ENCODE measurements around the gene CST11.
"Not testable (repeated sequence)": the region's sequence is repeated elsewhere in the genome, so short reads cannot be mapped to it uniquely, and the experiment has no call there.

The CST11 gene, protein sequence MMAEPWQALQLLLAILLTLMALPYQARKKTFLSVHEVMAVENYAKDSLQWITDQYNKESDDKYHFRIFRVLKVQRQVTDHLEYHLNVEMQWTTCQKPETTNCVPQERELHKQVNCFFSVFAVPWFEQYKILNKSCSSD

DNA sequence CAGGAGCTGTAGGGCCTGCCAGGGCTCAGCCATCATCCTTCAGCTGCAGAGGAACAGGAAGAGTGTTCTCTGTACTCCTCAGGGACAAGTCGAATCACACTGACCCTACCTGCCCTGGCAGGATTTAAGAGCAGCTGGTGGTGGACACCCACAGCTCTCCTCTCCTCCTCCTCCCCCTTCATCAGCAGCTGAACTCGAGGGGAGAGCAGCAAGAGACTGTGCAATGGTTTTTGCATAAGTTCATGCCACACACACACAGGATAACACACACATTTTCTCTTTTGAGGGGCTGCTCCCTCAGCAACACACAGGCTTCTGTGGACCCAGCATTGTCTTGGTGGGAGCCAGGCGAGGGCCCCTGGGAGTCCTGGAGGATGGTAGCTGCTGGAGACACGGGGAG, at the start of gene CST11:
Gene CST11 (minus strand): TSS at position 101 of the 400 bp plus-strand sequence. CDS start 65 bp downstream, at position 36.
- DNase-seq, result no peak

DNA sequence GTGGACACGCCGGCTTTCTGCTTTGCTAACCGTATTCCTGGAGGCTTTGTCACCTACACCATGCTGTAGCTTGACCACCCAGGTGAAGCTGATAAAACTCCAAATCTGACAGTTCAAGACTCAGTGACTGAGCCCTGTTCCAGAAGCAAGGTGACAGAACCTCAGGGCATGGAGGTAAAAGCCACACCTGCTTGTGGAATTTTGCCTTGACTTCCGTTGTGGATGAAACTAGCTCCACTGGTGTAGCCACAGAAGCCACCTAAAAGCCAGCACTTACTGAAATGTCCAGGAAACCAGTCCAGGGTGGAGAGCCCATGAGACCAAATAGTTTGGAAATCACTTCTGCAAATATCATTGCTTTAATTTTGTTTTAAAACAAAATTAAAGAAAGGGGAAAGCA, 49.2 kb upstream of the CST11 start:
- no peak for DNase-seq

DNA sequence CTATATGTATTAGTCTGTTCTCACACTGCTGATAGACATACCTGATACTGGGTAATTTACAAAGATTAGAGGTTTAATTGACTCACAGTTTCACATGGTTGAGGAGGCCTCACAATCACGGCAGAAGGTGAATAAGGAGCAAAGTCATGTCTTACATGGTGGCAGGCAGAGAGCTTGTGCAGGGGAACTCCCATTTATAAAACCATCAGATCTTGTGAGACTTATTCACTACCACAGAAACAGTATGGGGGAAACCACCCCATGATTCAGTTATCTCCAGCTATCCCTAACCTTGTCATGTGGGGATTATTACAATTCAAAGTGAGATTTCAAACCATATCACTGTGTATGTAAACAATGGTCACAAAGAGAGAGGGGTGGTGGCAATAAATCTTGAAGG, 44.9 kb upstream of the CST11 start:
- no peak for DNase-seq

- DNase-seq, result no peak
Measured at GRCh38 chr20:23493172-23493772, 40.6 kb upstream of the CST11 start.

DNA sequence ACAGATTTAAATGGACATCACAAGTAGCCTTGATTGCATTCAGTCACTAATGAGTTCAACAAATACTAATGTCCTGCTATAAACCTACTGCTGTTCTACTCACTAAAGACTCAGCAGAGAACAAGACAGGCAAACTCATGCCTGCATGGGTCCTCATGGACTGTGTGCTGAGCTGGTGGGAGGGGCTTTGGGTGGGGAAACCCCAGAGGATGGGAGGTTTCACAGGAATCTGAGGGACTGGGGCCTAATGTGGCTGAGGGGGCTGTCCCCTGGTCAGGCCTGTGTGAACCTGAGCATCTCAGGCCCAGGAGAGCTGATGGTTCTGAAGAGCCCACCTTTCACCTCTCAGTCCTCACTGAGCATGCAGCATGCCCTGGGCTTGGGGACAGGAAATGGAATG, 39.6 kb upstream of the CST11 start:
- no peak for DNase-seq

GRCh38 chr20:23490817-23491216, 38.1 kb upstream of the CST11 start, which contains the start of gene CST8:
TSS of gene CST8 (plus strand) at chr20:23491117. CDS start at chr20:23491668, 551 bp downstream.
- no peak for DNase-seq

DNA sequence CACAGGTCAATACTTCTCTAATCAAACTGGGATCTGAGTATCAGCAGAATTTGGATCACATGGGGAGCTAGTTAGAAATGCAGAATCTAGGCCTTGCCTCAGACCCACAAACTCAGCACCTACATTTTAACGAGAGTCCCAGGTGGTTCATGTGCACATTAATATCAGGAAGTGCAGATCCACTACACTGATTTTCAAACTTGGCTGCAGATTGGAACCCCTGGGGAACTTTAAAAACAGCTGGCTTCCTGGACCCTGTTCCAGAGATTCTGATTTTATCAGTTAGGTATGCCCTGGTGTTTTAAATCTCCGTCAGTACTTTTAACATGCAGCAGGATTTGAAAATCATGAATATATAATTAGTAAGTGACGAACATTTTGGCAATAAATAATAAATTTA, 36.3 kb upstream of the CST11 start:
- no peak for DNase-seq

DNA sequence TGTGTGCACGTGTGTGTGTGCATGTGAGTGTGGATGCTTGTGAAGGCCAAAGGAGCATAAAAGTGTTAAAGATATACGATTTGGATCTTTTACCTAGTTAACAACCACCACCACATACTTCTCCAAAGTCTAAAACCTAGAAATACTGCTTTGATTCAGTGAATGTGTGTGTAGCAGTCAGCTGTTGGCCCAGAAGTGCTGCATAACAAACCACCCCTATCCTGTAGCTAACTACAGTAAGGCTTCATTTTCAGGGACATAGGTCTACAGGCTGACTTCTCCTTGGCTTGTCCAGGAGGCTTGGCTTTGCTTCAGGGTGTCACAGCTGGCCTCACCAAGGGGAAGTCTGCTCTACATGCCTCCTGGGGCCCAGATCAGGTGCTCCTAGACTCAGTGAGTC, 35.8 kb upstream of the CST11 start:
- DNase-seq, result no peak

DNA sequence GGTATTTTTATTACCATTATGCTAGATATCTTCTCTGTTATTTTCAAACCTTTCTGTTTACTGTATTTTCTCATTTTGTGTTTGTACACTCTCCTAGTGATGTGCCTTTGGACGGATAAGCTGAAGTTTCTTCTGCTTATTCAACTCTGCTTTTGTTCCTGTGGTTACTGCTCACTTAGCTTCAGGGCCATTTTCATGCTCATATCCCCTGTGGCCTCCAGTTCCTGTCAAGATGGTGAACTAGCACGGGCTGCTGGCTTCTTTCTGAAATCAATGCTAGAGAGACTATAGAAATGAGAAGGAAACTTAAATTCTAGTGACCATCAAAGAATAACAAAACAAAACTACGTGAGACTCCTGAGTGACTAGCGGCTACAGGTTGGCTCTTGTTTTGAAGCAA, 31.4 kb upstream of the CST11 start:
- DNase-seq, result no peak

DNA sequence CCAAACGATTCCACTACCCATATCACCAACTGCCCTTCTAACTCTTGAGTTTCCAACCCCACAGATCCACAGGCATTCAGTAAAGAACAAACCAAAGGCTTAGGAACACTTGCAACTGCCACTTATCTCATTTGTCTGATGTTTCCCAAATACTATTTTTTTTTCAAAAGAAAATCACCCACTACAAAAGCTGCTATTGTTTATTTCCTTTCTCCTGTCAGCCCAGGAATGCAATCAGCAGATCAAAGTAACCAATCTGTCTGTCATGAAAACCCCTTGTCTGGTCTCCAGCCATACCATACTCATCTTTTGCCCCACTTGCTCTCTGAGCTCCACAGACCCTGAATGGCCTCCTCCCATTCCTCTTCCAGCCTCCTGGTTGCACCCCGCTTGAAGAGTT, 29.5 kb upstream of the CST11 start:
- DNase-seq, result no peak

DNA sequence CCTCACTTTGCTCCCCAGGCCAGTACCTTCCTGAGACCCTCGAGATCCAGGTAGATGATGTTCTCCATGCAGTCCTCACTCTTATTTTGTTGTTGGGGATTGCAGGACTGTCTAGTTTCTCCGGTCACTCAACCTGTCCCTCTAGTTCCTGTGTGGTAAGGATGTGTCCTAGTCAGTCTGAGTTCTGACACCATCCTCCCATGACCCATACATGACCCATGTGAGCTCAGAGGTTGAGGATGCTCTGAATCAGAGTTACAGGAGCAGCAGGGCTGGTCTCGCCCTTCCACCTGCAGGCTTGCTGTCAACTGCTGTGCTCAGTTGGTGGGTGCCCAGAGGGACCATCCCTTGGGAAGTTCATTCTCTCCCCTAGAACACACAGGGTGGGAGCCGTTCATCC, 26.4 kb upstream of the CST11 start:
- no peak for DNase-seq

GRCh38 chr20:23477223-23477622, 24.5 kb upstream of the CST11 start:
- DNase-seq, result no peak

GRCh38 chr20:23476015-23476754, 23.5 kb upstream of the CST11 start:
- DNase-seq, result no peak

DNA sequence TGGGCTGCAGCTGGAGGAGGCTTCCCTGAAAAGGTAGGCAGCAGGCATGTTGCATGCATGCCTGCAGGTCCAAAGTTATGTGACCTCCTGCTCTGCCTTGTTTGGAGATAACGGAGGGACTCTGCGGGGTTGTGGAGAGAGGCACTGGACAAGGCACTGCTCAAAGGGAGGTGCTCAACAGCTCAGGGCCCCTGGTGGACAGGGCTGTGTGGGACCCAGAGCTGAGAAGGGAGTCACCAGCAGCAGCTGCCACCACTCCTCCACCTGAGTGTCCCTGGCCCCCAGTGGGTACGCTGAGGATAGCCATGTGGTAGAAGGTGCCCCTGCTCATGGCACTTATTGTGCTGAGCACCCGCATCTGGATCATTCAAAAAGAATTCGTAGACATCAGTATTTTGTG, 22.7 kb upstream of the CST11 start:
- no peak for DNase-seq

DNA sequence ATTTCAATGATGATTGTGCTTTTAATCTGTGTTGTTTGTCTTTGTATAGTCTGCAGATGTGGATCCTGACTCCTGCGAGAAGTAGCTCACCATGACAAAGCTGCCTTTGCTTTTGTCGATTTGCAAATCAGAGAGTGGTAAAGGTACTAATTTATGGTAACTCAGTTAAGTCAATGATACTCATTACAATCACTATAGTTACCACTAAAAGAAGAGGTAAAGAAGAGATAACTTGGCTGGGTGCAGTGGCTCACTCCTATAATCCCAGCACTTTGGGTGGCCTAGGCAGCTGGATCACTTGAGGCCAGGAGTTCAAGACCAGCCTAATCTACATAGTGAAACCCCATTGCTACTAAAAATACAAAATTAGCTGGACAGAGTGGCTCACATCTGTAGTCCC, 20.6 kb upstream of the CST11 start:
- DNase-seq, result not testable (repeated sequence)

DNA sequence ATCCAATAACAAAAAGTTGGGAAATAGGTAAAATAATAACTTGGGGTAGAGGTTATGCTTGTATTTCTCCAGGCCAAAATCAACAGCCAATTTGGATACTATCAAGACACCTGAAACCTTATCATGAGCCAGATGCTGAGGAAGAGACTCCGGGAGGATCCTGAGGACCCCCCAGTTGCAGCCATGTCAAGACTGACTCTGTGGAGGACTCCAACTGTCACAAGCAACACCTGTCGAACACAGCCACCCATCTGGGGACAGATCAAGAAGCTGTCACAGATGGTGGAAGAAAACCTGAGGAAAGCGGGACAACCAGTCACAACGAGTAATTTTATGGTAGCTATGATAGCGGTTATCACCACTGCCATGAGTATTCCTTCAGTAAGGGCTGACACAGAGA, 19.6 kb upstream of the CST11 start:
- DNase-seq, result not testable (repeated sequence)

- DNase-seq, result not testable (repeated sequence)
Measured at GRCh38 chr20:23466961-23467360, 14.3 kb upstream of the CST11 start.

GRCh38 chr20:23461180-23461579, 8.5 kb upstream of the CST11 start:
- no peak for DNase-seq

- no peak for DNase-seq
Measured at GRCh38 chr20:23459461-23460150, 6.9 kb upstream of the CST11 start.

DNA sequence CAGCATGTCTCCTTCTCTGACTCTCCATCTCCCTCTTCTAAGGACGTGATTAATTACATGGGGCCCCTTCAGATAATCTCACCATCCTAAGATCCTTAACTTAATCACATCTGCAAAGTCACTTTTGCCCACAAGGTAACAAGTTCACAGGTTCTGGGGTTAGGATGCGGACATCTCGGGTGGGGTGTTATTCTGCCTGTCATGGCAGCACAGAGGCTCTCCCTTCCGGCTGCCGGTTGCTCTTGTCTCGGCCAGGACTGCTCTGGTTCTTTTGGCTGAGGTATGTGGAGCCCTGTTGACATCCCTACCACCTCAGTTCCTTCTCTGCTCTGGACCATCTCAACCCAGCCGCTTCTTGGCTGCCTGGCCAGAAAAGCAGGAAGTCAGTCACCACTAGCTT, 4.2 kb upstream of the CST11 start:
- DNase-seq, result no peak

- DNase-seq, result no peak
Measured at GRCh38 chr20:23456409-23456808, 3.7 kb upstream of the CST11 start.

DNA sequence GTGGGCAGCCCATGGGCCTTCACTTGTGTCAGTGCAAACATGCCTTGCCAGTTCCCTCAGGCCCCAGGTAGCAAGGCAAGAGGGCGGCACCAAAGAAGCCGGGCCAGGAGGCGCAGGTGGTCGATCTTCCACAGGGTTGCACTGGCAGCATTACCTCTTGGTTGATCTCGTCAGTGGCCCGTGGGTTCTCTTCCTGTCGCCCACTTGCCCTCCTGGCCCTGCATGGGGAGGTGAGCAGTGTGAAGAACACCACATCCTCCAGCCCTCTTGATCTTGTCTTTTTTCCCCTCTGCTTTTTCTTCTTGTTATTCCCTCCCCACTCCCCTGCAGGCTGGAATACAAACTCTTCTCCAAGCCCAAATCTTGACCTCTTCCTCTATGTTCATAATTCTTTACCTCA, 3.0 kb upstream of the CST11 start:
- DNase-seq, result no peak

DNA sequence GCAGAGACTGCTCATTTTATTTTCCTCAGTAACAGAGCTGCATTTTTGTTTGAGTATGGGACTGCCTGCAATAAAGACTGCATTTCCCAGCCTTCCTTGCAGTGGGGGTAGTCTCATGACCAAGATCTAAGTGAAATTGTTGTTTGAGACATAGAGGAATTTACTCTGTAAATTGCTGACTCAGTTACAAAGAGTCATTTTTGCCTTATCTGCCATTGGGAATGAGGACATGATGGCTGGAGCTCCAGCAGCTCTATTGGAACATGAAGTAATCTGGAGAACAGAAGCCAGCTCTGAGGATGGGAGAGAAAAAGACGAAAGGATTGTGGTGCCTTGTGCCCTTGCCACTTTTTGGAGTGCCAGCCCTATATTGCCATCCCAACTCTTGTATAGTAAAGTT, 2.1 kb upstream of the CST11 start:
- no peak for DNase-seq
